HG03280 (cell line): ENCODE measurements around the gene TRMU.

Experiments
- ATAC-seq: cut with Tn5 transposase; IDR thresholded peaks from one replicate; pipeline ENCODE4 v1.9.1; 2021; ENCODE audit warnings: mild to moderate bottlenecking, moderate library complexity; ENCODE audit not compliant: unreplicated experiment

Gene TRMU

GRCh38 chr22:46355369-46355995 is 20.0 kb downstream of the TRMU start:
- no peak for ATAC-seq

GRCh38 chr22:46355996-46356471 is 20.5 kb downstream of the TRMU start:
- no peak for ATAC-seq

- ATAC-seq, result no peak
Measured at GRCh38 chr22:46356496-46357480, 21.3 kb downstream of the TRMU start.

- ATAC-seq, result no peak
Measured at GRCh38 chr22:46357711-46358520, 22.4 kb downstream of the TRMU start.

- ATAC-seq, result no peak
Measured at GRCh38 chr22:46358766-46359165, 23.3 kb downstream of the TRMU start.

GRCh38 chr22:46359362-46359761 is 23.8 kb downstream of the TRMU start:
- no peak for ATAC-seq

- ATAC-seq, result no peak
Measured at GRCh38 chr22:46360097-46360496, 24.6 kb downstream of the TRMU start.

GRCh38 chr22:46360891-46361290 is 25.4 kb downstream of the TRMU start:
- ATAC-seq, result no peak

GRCh38 chr22:46361826-46362202 is 26.3 kb downstream of the TRMU start:
- ATAC-seq, result no peak

GRCh38 chr22:46362203-46362933 is 26.9 kb downstream of the TRMU start:
- no peak for ATAC-seq

- ATAC-seq, result no peak
Measured at GRCh38 chr22:46362934-46363515, 27.5 kb downstream of the TRMU start.

GRCh38 chr22:46363611-46364321 is 28.3 kb downstream of the TRMU start:
- no peak for ATAC-seq

- no peak for ATAC-seq
Measured at GRCh38 chr22:46364341-46365165, 29.0 kb downstream of the TRMU start.

- no peak for ATAC-seq
Measured at GRCh38 chr22:46365166-46365624, 29.7 kb downstream of the TRMU start.

GRCh38 chr22:46366327-46366731 is 30.8 kb downstream of the TRMU start:
- no peak for ATAC-seq

GRCh38 chr22:46366801-46367706 is 31.5 kb downstream of the TRMU start:
- no peak for ATAC-seq

GRCh38 chr22:46367707-46368191 is 32.2 kb downstream of the TRMU start:
- no peak for ATAC-seq
